ENCODE results near the gene RNF224. TPM values are rescaled to one million over a fixed set of nuclear protein-coding genes. Genes with fewer than 3 reads are reported as not detected.
A peak's percentile ranks its signal among the peaks of the same experiment; 100 is the strongest.

The RNF224 gene
- total and polyA plus RNA-seq, 2 of the 13 experiments (the other 11 are each of a cell fraction or from before 2014, with no cell fraction given): 0.09 TPM; not detected in 1

DNA sequence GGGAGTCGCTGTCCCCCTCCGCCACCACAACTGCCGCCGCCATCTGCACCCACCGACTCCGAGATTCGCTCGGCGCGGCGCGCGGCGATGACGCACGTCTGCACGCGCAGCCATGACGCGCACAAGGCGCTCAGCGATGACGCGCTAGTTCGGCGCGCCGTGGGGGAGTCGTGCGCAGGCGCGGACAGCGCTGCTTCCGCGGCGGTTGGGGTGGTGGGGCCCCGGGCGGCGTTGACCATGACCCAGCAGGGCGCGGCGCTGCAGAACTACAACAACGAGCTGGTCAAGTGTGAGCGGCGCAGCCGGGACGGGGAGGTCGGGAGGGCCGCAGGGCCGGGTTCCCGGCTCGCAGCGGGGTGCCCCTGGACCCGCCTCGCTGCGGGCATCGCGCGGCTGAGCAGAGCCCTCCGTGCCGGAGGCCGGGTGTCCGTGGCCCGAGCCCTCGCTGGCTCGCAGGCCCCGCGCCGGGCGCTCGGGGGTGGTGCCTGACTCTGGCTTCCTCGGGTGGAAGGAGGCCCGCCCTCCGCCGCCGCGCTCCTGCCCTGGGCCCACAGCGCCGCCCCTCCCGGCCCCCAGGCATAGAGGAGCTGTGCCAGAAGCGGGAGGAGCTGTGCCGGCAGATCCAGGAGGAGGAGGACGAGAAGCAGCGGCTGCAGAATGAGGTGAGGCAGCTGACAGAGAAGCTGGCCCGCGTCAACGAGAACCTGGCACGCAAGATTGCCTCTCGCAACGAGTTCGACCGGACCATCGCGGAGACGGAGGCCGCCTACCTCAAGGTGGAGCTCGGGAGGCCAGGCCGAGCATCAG lies 38.6 kb upstream of the RNF224 start, which contains the start of the genes ANAPC2 and SSNA1 (continued):
- TF ChIP-seq, protein P1, sequence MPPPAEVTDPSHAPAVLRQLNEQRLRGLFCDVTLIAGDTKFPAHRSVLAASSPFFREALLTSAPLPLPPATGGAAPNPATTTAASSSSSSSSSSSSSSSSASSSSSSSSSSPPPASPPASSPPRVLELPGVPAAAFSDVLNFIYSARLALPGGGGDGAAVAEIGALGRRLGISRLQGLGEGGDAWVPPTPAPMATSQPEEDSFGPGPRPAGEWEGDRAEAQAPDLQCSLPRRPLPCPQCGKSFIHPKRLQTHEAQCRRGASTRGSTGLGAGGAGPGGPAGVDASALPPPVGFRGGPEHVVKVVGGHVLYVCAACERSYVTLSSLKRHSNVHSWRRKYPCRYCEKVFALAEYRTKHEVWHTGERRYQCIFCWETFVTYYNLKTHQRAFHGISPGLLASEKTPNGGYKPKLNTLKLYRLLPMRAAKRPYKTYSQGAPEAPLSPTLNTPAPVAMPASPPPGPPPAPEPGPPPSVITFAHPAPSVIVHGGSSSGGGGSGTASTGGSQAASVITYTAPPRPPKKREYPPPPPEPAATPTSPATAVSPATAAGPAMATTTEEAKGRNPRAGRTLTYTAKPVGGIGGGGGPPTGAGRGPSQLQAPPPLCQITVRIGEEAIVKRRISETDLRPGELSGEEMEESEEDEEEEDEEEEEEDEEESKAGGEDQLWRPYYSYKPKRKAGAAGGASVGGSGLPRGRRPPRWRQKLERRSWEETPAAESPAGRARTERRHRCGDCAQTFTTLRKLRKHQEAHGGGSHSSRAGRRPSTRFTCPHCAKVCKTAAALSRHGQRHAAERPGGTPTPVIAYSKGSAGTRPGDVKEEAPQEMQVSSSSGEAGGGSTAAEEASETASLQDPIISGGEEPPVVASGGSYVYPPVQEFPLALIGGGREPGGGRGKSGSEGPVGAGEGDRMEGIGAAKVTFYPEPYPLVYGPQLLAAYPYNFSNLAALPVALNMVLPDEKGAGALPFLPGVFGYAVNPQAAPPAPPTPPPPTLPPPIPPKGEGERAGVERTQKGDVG (CRISPR knock-in tag; IDR thresholded peaks at IDR 0.05; ENCODE audit: borderline replicate concordance): 0 out of 2 replicates have a peak, but pooled peaks have one; percentile 24
- TF ChIP-seq, protein P2, sequence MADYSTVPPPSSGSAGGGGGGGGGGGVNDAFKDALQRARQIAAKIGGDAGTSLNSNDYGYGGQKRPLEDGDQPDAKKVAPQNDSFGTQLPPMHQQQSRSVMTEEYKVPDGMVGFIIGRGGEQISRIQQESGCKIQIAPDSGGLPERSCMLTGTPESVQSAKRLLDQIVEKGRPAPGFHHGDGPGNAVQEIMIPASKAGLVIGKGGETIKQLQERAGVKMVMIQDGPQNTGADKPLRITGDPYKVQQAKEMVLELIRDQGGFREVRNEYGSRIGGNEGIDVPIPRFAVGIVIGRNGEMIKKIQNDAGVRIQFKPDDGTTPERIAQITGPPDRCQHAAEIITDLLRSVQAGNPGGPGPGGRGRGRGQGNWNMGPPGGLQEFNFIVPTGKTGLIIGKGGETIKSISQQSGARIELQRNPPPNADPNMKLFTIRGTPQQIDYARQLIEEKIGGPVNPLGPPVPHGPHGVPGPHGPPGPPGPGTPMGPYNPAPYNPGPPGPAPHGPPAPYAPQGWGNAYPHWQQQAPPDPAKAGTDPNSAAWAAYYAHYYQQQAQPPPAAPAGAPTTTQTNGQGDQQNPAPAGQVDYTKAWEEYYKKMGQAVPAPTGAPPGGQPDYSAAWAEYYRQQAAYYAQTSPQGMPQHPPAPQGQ (CRISPR knock-in tag; IDR thresholded peaks at IDR 0.05; ENCODE audit: borderline replicate concordance): no peak
- TF ChIP-seq, protein P3, sequence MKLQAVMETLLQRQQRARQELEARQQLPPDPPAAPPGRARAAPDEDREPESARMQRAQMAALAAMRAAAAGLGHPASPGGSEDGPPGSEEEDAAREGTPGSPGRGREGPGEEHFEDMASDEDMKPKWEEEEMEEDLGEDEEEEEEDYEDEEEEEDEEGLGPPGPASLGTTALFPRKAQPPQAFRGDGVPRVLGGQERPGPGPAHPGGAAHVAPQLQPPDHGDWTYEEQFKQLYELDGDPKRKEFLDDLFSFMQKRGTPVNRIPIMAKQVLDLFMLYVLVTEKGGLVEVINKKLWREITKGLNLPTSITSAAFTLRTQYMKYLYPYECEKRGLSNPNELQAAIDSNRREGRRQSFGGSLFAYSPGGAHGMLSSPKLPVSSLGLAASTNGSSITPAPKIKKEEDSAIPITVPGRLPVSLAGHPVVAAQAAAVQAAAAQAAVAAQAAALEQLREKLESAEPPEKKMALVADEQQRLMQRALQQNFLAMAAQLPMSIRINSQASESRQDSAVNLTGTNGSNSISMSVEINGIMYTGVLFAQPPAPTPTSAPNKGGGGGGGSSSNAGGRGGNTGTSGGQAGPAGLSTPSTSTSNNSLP (IDR thresholded peaks at IDR 0.05; ENCODE audit: low read depth, low read length): no peak
- TF ChIP-seq CHCHD3 (CRISPR knock-in tag; IDR thresholded peaks at IDR 0.05): no peak
- 0 out of 2 replicates have a peak, but pooled peaks have one; percentile 64 for TF ChIP-seq STAT5B (CRISPR knock-in tag; IDR thresholded peaks at IDR 0.05)
- TF ChIP-seq SAP130 (CRISPR knock-in tag; IDR thresholded peaks at IDR 0.05; ENCODE audit: low read depth): peak; percentile 97
- TF ChIP-seq PPARG (CRISPR knock-in tag; conservative IDR thresholded peaks at IDR 0.05): no peak; the same call in 1 of the 2 replicates
- TF ChIP-seq HNRNPUL1 (IDR thresholded peaks at IDR 0.05; ENCODE audit: low read depth, low read length): no peak
- peak; percentile 100 for TF ChIP-seq GATAD1 (CRISPR knock-in tag; IDR thresholded peaks at IDR 0.05)
- TF ChIP-seq ZNF709 (CRISPR knock-in tag; IDR thresholded peaks at IDR 0.05): peak; percentile 88
- no peak; the same call in 1 of the 2 replicates for TF ChIP-seq SAFB2 (CRISPR knock-in tag; IDR thresholded peaks at IDR 0.05; ENCODE audit: borderline replicate concordance, low read depth)
- no peak for TF ChIP-seq MEIS1 (CRISPR knock-in tag; IDR thresholded peaks at IDR 0.05; ENCODE audit: borderline replicate concordance)
- TF ChIP-seq DNMT1 (CRISPR knock-in tag; IDR thresholded peaks at IDR 0.05): peak; percentile 93
- TF ChIP-seq ZNF563 (CRISPR knock-in tag; IDR thresholded peaks at IDR 0.05): peak; percentile 74
- TF ChIP-seq ZNF841 (CRISPR knock-in tag; IDR thresholded peaks at IDR 0.05; ENCODE audit: borderline replicate concordance): no peak
- no peak for TF ChIP-seq FOXM1 (CRISPR knock-in tag; IDR thresholded peaks at IDR 0.05)
- TF ChIP-seq, protein P4, sequence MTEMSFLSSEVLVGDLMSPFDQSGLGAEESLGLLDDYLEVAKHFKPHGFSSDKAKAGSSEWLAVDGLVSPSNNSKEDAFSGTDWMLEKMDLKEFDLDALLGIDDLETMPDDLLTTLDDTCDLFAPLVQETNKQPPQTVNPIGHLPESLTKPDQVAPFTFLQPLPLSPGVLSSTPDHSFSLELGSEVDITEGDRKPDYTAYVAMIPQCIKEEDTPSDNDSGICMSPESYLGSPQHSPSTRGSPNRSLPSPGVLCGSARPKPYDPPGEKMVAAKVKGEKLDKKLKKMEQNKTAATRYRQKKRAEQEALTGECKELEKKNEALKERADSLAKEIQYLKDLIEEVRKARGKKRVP (CRISPR knock-in tag; IDR thresholded peaks at IDR 0.05): 0 out of 4 replicates have a peak, but pooled peaks of 1 of the 2 experiments have one; percentile 5
